IMR-90 (cell line): ENCODE measurements around the gene S100B. TPM values are rescaled to one million over a fixed set of nuclear protein-coding genes. Genes with fewer than 3 reads are reported as not detected.

Experiments used
- ATAC-seq: fragments of 200-7000 bp; cut with Tn5 transposase; 2 replicates; pipeline ENCODE4 v1.9.1; 2020; ENCODE audit warnings: low read depth, mild to moderate bottlenecking, moderate library complexity
- BruUV-seq: library from RNA; stranded (reverse); fragments of 400-500 nt; replicated peaks from 2 replicates; lab custom pipeline; 2021; lab: Mats Ljungman, UMichigan
- CTCF ChIA-PET: fragments of 300-600 bp; formaldehyde crosslinking; extraction: SDS; loops from one replicate; lab custom pipeline; 2021; ENCODE audit warnings: antibody characterized with exemption; lab: Yijun Ruan, JAX
- POLR2A ChIA-PET: fragments of 300-600 bp; sonication (Branson Sonifier 250); formaldehyde crosslinking; loops from one replicate; lab custom pipeline; 2022; ENCODE audit warnings: antibody characterized with exemption; ENCODE audit not compliant: unreplicated experiment; lab: Charles Lee
- DNase-seq: peaks from one replicate; pipeline ENCODE4 v3.0.0; 2013
- H2AFZ ChIP-seq: replicated peaks from 2 replicates; pipeline ENCODE3; 2013; ENCODE audit warnings: low read length, mild to moderate bottlenecking; ENCODE audit not compliant: poor library complexity
- H2AK5ac ChIP-seq: 2 replicates; pipeline ENCODE4 v1.6.1; 2013; ENCODE audit warnings: low read depth, low read length, inconsistent platforms
- H2AK9ac ChIP-seq: replicated peaks from 2 replicates; pipeline ENCODE3; 2013; ENCODE audit warnings: mild to moderate bottlenecking, low read depth, low read length, moderate library complexity; ENCODE audit not compliant: poor library complexity
- H2BK120ac ChIP-seq: 2 replicates; pipeline ENCODE4 v1.6.1; 2013; ENCODE audit warnings: low read depth, low read length, inconsistent platforms
- H2BK15ac ChIP-seq: 3 replicates; pipeline ENCODE4 v1.6.1; 2013; ENCODE audit warnings: low read depth, low read length, inconsistent platforms
- H2BK20ac ChIP-seq: 2 replicates; pipeline ENCODE4 v1.6.1; 2013; ENCODE audit warnings: low read depth, mild to moderate bottlenecking, inconsistent platforms, low read length, moderate library complexity
- H2BK5ac ChIP-seq: 2 replicates; pipeline ENCODE4 v1.6.1; 2013; ENCODE audit warnings: mild to moderate bottlenecking, low read depth, low read length, inconsistent platforms; ENCODE audit not compliant: poor library complexity, severe bottlenecking
- H3K14ac ChIP-seq: replicated peaks from 2 replicates; pipeline ENCODE4 v1.6.1; 2013; ENCODE audit warnings: low read depth, low read length, inconsistent platforms
- H3K18ac ChIP-seq: 2 replicates; pipeline ENCODE4 v1.6.1; 2013; ENCODE audit warnings: low read depth, low read length, control low read depth
- H3K23ac ChIP-seq: 2 replicates; pipeline ENCODE4 v1.6.1; 2013; ENCODE audit warnings: low read depth, low read length, inconsistent platforms
- H3K27ac ChIP-seq: 2 replicates; pipeline ENCODE4 v1.5.1; 2013; ENCODE audit warnings: mild to moderate bottlenecking, control low read depth, low read length; ENCODE audit not compliant: insufficient read depth
- H3K27me3 ChIP-seq: 2 replicates; pipeline ENCODE4 v1.6.1; 2013; ENCODE audit warnings: low read length; ENCODE audit not compliant: control insufficient read depth, insufficient read depth
- H3K36me3 ChIP-seq: 2 replicates; pipeline ENCODE4 v1.6.1; 2013; ENCODE audit warnings: low read length, mixed read lengths; ENCODE audit not compliant: control insufficient read depth, insufficient read depth
- H3K4ac ChIP-seq: 2 replicates; pipeline ENCODE4 v1.6.1; 2013; ENCODE audit warnings: low read depth, low read length, inconsistent platforms
- H3K4me1 ChIP-seq: 2 replicates; pipeline ENCODE4 v1.6.1; 2013; ENCODE audit warnings: low read length, mixed read lengths; ENCODE audit not compliant: control insufficient read depth, insufficient read depth
- H3K4me2 ChIP-seq: 2 replicates; pipeline ENCODE4 v1.6.1; 2013; ENCODE audit warnings: low read depth, mild to moderate bottlenecking, control low read depth, low read length, moderate library complexity
- H3K4me3 ChIP-seq: 2 replicates; pipeline ENCODE4 v1.5.1; 2013; ENCODE audit warnings: low read depth, mild to moderate bottlenecking, control low read depth, low read length, moderate library complexity; ENCODE audit not compliant: insufficient read depth
- H3K56ac ChIP-seq: 2 replicates; pipeline ENCODE4 v1.6.1; 2013; ENCODE audit warnings: low read length, inconsistent platforms; ENCODE audit not compliant: insufficient read depth; ENCODE audit errors: extremely low read depth
- H3K79me1 ChIP-seq, 2 experiments: 2 replicates each; pipeline ENCODE4 v1.6.1; 2013; ENCODE audit warnings: low read length in 2 of 2, inconsistent platforms in 1 of 2, low read depth in 1 of 2
- H3K9ac ChIP-seq: 2 replicates; pipeline ENCODE4 v1.6.1; 2013; ENCODE audit warnings: low read depth, low read length, control low read depth
- H3K9me1 ChIP-seq: 2 replicates; pipeline ENCODE4 v1.6.1; 2013; ENCODE audit warnings: low read length, inconsistent platforms; ENCODE audit not compliant: insufficient read depth
- H3K9me3 ChIP-seq: 2 replicates; pipeline ENCODE4 v1.6.1; 2013; ENCODE audit warnings: low read length; ENCODE audit not compliant: control insufficient read depth, insufficient read depth
- H4K20me1 ChIP-seq: 2 replicates; pipeline ENCODE4 v1.6.1; 2013; ENCODE audit warnings: low read length, inconsistent platforms; ENCODE audit not compliant: insufficient read depth
- H4K5ac ChIP-seq: 2 replicates; pipeline ENCODE4 v1.6.1; 2013; ENCODE audit warnings: mild to moderate bottlenecking, low read depth, low read length, control low read depth
- H4K8ac ChIP-seq, 2 experiments: 2 replicates each; pipeline ENCODE4 v1.6.1; 2013; ENCODE audit warnings: low read depth in 2 of 2, low read length in 2 of 2, control low read depth in 1 of 2, inconsistent platforms in 1 of 2
- H4K91ac ChIP-seq: 2 replicates; pipeline ENCODE4 v1.6.1; 2013; ENCODE audit warnings: low read depth, low read length, inconsistent platforms; ENCODE audit not compliant: insufficient read depth
- BHLHE40 ChIP-seq: fragments of 150-350 bp; IDR thresholded peaks from 2 replicates; pipeline ENCODE4 v1.6.1; 2016; ENCODE audit warnings: mild to moderate bottlenecking, low read depth, low read length
- CEBPB ChIP-seq: IDR thresholded peaks from 2 replicates; pipeline ENCODE4 v1.6.1; 2012; ENCODE audit warnings: low read depth, low read length, improper control_type of control experiment
- CHD1 ChIP-seq: IDR thresholded peaks from 2 replicates; pipeline ENCODE4 v1.6.1; 2012; ENCODE audit warnings: low read depth, low read length, improper control_type of control experiment
- CTCF ChIP-seq: conservative IDR thresholded peaks from 2 replicates; pipeline ENCODE4 v1.5.1; 2012; ENCODE audit warnings: mild to moderate bottlenecking, low read depth, low read length, improper control_type of control experiment
- FOS ChIP-seq: fragments of 150-350 bp; IDR thresholded peaks from 2 replicates; pipeline ENCODE4 v1.6.1; 2016; ENCODE audit warnings: low read depth, low read length
- MAFK ChIP-seq: IDR thresholded peaks from 2 replicates; pipeline ENCODE4 v1.6.1; 2012; ENCODE audit warnings: low read depth, low read length, improper control_type of control experiment
- MAZ ChIP-seq: IDR thresholded peaks from 2 replicates; pipeline ENCODE4 v1.6.1; 2012; ENCODE audit warnings: low read depth, mild to moderate bottlenecking, low read length, improper control_type of control experiment, moderate library complexity, borderline replicate concordance
- MXI1 ChIP-seq: IDR thresholded peaks from 2 replicates; pipeline ENCODE4 v1.6.1; 2012; ENCODE audit warnings: low read depth, mild to moderate bottlenecking, low read length, moderate library complexity, borderline replicate concordance
- NFE2L2 ChIP-seq: fragments of 150-350 bp; IDR thresholded peaks from 2 replicates; pipeline ENCODE4 v1.6.1; 2016; ENCODE audit warnings: low read depth, mild to moderate bottlenecking, low read length
- POLR2A ChIP-seq: IDR thresholded peaks from 2 replicates; pipeline ENCODE4 v1.6.1; 2012; ENCODE audit warnings: mild to moderate bottlenecking, low read depth, low read length
- RAD21 ChIP-seq: IDR thresholded peaks from 2 replicates; pipeline ENCODE4 v1.6.1; 2012; ENCODE audit warnings: low read length, improper control_type of control experiment
- RCOR1 ChIP-seq: IDR thresholded peaks from 2 replicates; pipeline ENCODE4 v1.6.1; 2012; ENCODE audit warnings: mild to moderate bottlenecking, low read length, improper control_type of control experiment; ENCODE audit not compliant: insufficient replicate concordance
- RFX5 ChIP-seq: IDR thresholded peaks from 2 replicates; pipeline ENCODE4 v1.8.0; 2012; ENCODE audit warnings: low read depth, mild to moderate bottlenecking, low read length, moderate library complexity
- SMC3 ChIP-seq: fragments of 150-350 bp; IDR thresholded peaks from 2 replicates; pipeline ENCODE4 v1.6.1; 2016; ENCODE audit warnings: low read depth, mild to moderate bottlenecking, antibody characterized with exemption, low read length, moderate library complexity
- WGBS, 2 experiments: methylation state at CpG; one replicate each; pipeline versions ENCODE4 v1.1.5 to v1.1.7; 2013; ENCODE audit warnings: missing lambda C conversion rate in 2 of 2; ENCODE audit not compliant: insufficient read length in 1 of 2; ENCODE audit errors: extremely low coverage in 2 of 2; 5-methylcytosine and 5-hydroxymethylcytosine counted together
- dilution Hi-C: fragments of 300-500 bp; cut with HindIII; formaldehyde crosslinking; loops from one replicate; pipeline ENCODE4 v1.14.3; 2018; ENCODE audit warnings: low sequenced_read_pairs; ENCODE audit not compliant: unreplicated experiment
- in situ Hi-C: fragments of 300-500 bp; cut with MboI; formaldehyde crosslinking; loops from 3 replicates; pipeline ENCODE4 v1.14.3; 2019; ENCODE audit warnings: low sequenced_read_pairs, inconsistent platforms, mixed read lengths
- intact Hi-C: fragments of 100-400 bp; cut with micrococcal nuclease; formaldehyde crosslinking; loops from 2 replicates; pipeline ENCODE4 v1.10.0; 2022
- polyA plus RNA-seq, 3 experiments: library from polyadenylated mRNA; depleted of rRNA; stranded (reverse); fragments of >200 nt; gene quantifications; 2 replicates each; pipeline ENCODE4 v1.2.3, GENCODE V29; 2012; ENCODE audit warnings: low replicate concordance in 1 of 3
- total RNA-seq: library from RNA; depleted of rRNA; stranded (reverse); fragments of >200 nt; gene quantifications from 2 replicates; pipeline ENCODE4 v1.2.3, GENCODE V29; 2012
- TF ChIP-seq, protein P1 (sequence below): fragments of 150-350 bp; IDR thresholded peaks from 2 replicates; pipeline ENCODE4 v1.6.1; 2017; ENCODE audit warnings: mild to moderate bottlenecking, antibody characterized with exemption, low read length, low read depth
- TF ChIP-seq, protein P2 (sequence below): fragments of 150-350 bp; IDR thresholded peaks from 2 replicates; pipeline ENCODE4 v1.6.1; 2016; ENCODE audit warnings: low read depth, mild to moderate bottlenecking, low read length, moderate library complexity, borderline replicate concordance

Gene S100B
- total and polyA plus RNA-seq, 2 of the 4 experiments (the other 2 are of a cell fraction) = 0.18 to 0.26 TPM

DNA sequence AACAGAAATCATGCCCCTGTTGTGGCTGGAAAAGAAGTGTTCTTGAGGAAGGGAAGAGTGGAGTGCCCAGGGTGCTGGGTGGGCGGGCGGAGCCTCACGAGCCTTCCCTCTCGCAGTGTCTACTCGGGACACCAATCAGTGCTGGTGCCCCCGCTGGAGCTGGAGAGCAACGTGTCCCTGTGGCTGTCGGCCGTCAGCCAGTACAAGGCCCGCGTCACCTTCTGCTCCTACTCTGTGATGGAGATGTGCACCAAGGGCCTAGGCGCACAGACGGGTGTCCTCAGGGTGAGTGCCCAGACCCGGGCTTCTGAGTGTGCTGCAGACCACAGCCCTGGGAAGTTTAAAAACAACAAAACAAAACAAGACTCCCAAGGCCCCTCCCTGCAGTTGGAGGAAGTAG lies 47.4 kb downstream of the S100B start:
- no peak overlapping the region for H3K23ac ChIP-seq

More for the DNA sequence above, 47.4 kb downstream of the S100B start:
- no peak overlapping the region for H2AFZ ChIP-seq
- no peak overlapping the region for H2BK20ac ChIP-seq
- H3K9me1 ChIP-seq = no peaks in the 10 kb centered on the region
- H2BK15ac ChIP-seq = no peak overlapping the region
- H3K36me3 ChIP-seq = peaks cover 59% of the 10 kb centered on the region
- no peak overlapping the region for H2BK5ac ChIP-seq
- H2BK120ac ChIP-seq = no peak overlapping the region
- no peak overlapping the region for H3K14ac ChIP-seq
- H2AK9ac ChIP-seq = no peak overlapping the region
- no peak overlapping the region for H3K4me3 ChIP-seq
- no peak overlapping the region for H3K27ac ChIP-seq
- H3K18ac ChIP-seq = no peak overlapping the region
- no peak overlapping the region for H2AK5ac ChIP-seq
- H3K4ac ChIP-seq = no peak overlapping the region
- POLR2A ChIA-PET = no interaction called here
- no TSS peak for BruUV-seq
- WGBS, 2 experiments = 93% methylated on average over 10 of the region's 14 CpGs; no CpG with 5 or more reads in 1 of the 2 experiments
- TF ChIP-seq RCOR1 (no peak), NFE2L2 (no peak), MXI1 (no peak), MAZ (no peak), MAFK (no peak), SMC3 (no peak), BHLHE40 (no peak), POLR2A (no peak), CEBPB (no peak), RFX5 (no peak), CTCF (no peak), CHD1 (no peak), RAD21 (no peak), FOS (no peak)
- TF ChIP-seq, protein P1, sequence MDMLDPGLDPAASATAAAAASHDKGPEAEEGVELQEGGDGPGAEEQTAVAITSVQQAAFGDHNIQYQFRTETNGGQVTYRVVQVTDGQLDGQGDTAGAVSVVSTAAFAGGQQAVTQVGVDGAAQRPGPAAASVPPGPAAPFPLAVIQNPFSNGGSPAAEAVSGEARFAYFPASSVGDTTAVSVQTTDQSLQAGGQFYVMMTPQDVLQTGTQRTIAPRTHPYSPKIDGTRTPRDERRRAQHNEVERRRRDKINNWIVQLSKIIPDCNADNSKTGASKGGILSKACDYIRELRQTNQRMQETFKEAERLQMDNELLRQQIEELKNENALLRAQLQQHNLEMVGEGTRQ = no peak
- TF ChIP-seq, protein P2, sequence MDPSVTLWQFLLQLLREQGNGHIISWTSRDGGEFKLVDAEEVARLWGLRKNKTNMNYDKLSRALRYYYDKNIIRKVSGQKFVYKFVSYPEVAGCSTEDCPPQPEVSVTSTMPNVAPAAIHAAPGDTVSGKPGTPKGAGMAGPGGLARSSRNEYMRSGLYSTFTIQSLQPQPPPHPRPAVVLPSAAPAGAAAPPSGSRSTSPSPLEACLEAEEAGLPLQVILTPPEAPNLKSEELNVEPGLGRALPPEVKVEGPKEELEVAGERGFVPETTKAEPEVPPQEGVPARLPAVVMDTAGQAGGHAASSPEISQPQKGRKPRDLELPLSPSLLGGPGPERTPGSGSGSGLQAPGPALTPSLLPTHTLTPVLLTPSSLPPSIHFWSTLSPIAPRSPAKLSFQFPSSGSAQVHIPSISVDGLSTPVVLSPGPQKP = no peak
- CTCF ChIA-PET = no interaction called here
- ATAC-seq (no peak), DNase-seq (no peak)
- H4K20me1 ChIP-seq = no peaks in the 10 kb centered on the region
- no peak overlapping the region for H3K56ac ChIP-seq
- H3K9ac ChIP-seq = no peak overlapping the region
- H4K5ac ChIP-seq = no peak overlapping the region
- H3K4me1 ChIP-seq = no peaks in the 10 kb centered on the region
- dilution Hi-C loops = no loop called here
- no peaks in the 10 kb centered on the region for H3K79me1 ChIP-seq
- no peaks in the 10 kb centered on the region for H3K27me3 ChIP-seq
- intact Hi-C loops = no loop called here
- H3K4me2 ChIP-seq = no peak overlapping the region
- no peak overlapping the region for H4K8ac ChIP-seq
- no peaks in the 10 kb centered on the region for H3K9me3 ChIP-seq
- in situ Hi-C loops = no loop called here
- no peak overlapping the region for H4K91ac ChIP-seq
